Posterior cingulate gyrus (tissue), 11 donors: Measurements from ENCODE around the gene MT4.

Experiments
- DNase-seq, 10 donors: peaks; one replicate each; pipeline versions ENCODE4 v3.0.0 to v3.0.0-alpha.2; 2020 to 2021; ENCODE audit warnings: mixed read lengths in 3 of 10
- intact Hi-C: fragments of 100-400 bp; cut with DNase I; formaldehyde crosslinking; loops from one replicate; pipeline ENCODE4 v1.15.1; 2023

Gene MT4

GRCh38 chr16:56616608-56617211, 51.8 kb downstream of the MT4 start:
- intact Hi-C loops, result no loop called here

GRCh38 chr16:56617212-56618085, 52.6 kb downstream of the MT4 start:
- peak in 4 of 10 donors; percentile 46 to 93 (median 66) for DNase-seq
- intact Hi-C loops, result no loop called here

More at GRCh38 chr16:56616608-56617211, 51.8 kb downstream of the MT4 start:
- no peak for DNase-seq

GRCh38 chr16:56618138-56618537, 53.3 kb downstream of the MT4 start:
- intact Hi-C loops, result no loop called here
- no peak for DNase-seq
